AG09319 (cell line): ENCODE data around the gene FANK1.

Experiments used
- DNase-seq: peaks from one replicate; pipeline ENCODE4 v3.0.0-alpha.2; 2010; ENCODE audit warnings: low read depth; ENCODE audit errors: extremely low read depth
- CTCF ChIP-seq: IDR thresholded peaks from 2 replicates; pipeline ENCODE4 v1.5.1; 2011; ENCODE audit warnings: low read depth, mild to moderate bottlenecking, inconsistent platforms, low read length, moderate library complexity

FANK1 gene

DNA sequence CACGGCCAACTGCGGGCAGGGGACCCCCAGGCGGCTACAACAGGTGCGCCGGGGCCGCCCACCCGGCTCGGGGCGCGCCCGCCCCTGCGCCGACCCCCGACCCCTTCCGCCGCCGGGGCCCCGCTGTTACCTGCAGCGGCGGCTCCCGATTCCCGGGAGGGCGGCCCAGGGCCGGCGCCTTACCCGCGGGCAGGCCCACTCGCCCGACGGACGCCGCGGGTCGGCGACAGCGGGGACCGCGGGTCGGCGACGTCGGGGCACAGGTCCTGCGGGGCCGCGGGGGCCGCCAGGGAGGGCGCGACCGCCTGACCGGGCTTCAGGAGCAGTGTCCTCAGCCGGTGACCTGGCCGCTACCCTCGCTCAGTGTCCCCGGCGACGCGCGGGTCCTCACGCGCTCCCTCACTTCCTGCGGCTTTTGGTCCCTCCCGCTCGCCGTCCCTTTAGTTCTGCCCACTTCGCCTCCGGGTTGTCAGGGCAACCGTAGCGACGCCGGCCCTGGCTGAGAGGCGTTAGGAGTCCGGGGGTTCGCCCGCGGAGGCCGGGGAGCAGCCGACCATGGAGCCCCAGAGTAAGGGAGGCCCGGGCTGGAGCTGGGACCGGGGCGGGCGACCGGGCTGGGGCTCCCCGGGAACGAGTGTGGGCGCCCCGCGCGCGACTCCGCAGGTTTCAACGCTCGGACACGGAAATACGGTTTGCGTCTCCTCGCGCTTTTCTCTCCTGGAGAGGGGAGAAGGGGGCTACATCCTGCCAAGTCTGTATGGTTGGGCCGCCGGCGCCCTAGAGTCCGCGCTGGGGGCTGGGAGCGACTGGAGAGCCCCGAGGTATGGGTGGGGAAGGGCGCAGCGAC lies at the start of gene FANK1:
Gene FANK1 (plus strand): TSS at position 477 of the 847 bp plus-strand sequence. CDS start 79 bp downstream, at position 556.
- peak; percentile 52 for DNase-seq

- no peak for DNase-seq
- TF ChIP-seq CTCF, result no peak
Measured at GRCh38 chr10:125846894-125847293, 49.5 kb upstream of the FANK1 start.

DNA sequence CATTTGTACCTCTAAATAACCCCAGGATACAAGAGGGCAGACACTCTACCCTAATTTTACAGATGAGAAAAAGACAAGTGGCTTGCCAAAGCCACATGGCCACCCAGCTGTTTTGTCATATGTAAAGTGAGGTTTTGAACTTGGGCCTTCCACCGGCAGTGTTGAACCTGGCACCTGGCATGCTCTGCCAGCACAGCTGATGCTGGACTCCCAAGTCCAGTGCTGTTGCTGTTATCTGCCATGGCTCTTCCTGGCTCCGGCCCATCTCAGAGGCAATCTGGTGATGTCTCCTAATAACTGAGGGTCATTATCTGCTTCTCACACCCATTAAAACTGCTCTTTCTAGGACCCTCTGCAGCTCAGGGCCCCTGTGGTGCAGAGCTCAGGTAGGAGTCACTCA lies 48.0 kb upstream of the FANK1 start:
- no peak for TF ChIP-seq CTCF
- DNase-seq, result no peak

- no peak for TF ChIP-seq CTCF
- DNase-seq, result no peak
Measured at GRCh38 chr10:125848857-125849256, 47.5 kb upstream of the FANK1 start.

- DNase-seq, result no peak
- TF ChIP-seq CTCF, result no peak
Measured at GRCh38 chr10:125849448-125849847, 46.9 kb upstream of the FANK1 start.

DNA sequence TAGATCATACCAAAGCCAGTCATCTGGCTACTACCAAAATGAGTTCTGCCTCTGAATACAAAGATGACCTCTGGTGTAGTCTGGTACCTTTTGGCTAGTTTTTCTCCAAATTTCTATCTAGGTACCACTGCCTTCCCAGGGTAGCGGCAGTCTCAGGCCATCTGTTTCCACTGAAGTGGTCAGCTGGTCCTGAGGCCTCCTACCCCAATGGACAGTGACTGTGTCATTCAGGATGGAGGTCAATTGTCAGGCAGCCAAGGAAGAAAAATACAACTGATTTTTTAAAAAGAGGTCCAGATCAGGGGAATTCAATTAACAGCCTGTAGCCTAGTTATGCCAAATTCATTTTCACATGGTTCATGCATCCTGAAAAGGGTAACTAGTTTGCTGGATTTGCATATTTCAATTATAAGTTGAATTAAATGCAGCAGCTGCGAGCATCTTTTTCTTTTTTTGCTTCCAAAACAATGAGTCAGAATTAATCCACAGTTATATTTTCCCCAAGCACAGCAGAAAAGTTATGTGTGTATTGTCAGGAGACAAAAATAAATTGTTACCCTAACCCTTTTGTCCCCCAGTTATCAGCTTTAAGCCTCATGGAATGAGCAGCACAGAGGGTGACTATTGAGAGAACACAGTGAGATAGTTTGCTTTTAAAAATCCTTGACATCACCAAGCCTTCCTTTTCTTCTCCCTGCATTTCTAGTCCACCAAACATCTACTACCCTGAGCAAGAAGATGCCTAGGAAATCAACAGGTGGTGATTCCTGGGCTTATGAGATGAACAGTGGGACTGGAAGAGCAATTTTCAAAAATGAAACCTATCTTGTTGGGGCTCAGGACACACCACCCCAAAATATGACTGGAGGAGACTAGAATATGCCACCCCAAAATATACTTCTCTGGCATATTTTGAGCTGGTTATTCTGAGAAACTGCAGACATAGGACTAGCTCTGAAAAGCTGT lies 45.3 kb upstream of the FANK1 start:
- no peak for DNase-seq
- TF ChIP-seq CTCF, result no peak

DNA sequence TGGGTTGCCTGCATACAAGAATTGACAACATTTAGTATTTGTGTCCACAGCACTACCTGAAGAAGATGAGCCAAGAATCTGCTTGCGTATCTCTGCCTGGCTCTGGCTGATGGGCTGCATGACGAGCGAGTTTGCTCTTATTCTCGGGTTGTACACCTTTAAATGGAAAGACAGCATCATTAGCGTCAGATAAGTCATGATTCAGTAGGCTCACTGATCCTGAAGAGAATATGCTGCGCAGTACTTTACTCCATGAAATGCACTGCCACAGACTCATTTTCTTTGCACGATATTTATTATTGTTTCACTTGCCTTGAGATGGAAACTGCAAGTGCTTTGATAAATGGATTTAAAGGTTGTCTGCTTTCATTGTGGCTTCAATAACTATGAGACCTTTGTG lies 43.9 kb upstream of the FANK1 start:
- TF ChIP-seq CTCF, result no peak
- no peak for DNase-seq
